Ramos (cell line): ENCODE measurements around the gene NPIPA3.
"Not testable (repeated sequence)": the region's sequence is repeated elsewhere in the genome, so short reads cannot be mapped to it uniquely, and the experiment has no call there.

ENCODE experiments used
- in situ Hi-C: fragments of 300-500 bp; cut with MboI; formaldehyde crosslinking; loops from one replicate; pipeline ENCODE4 v1.14.3; 2022; ENCODE audit warnings: low sequenced_read_pairs; ENCODE audit not compliant: unreplicated experiment

Gene NPIPA3

GRCh38 chr16:14741794-14742193 lies 38.6 kb downstream of the NPIPA3 start:
- in situ Hi-C loops: not testable (repeated sequence)

GRCh38 chr16:14742273-14743128 lies 39.3 kb downstream of the NPIPA3 start, which contains the start of gene NPIPA2:
Gene NPIPA2, plus strand, starts transcription at chr16:14742533. Its CDS starts 5,533 bp downstream, at chr16:14748066.
- in situ Hi-C loops: not testable (repeated sequence)

GRCh38 chr16:14773654-14774053 lies 70.4 kb downstream of the NPIPA3 start:
- in situ Hi-C loops: not testable (repeated sequence)

- in situ Hi-C loops: not testable (repeated sequence)
These were observed 72.4 kb downstream of the NPIPA3 start for GRCh38 chr16:14775624-14776023.
